Karpas-422 (cell line): ENCODE results near the gene TSPAN9. TPM values are rescaled to one million over a fixed set of nuclear protein-coding genes. Genes with fewer than 3 reads are reported as not detected.
A peak's percentile ranks its signal among the peaks of the same experiment; 100 is the strongest.

Experiments
- DNase-seq: peaks from one replicate; pipeline ENCODE4 v3.0.0-alpha.2; 2015
- H2AFZ ChIP-seq: fragments of 200-600 bp; sonication (generic); 2 replicates; pipeline ENCODE4 v1.6.1; 2014; ENCODE audit warnings: antibody characterized with exemption, low read length, mixed read lengths
- H3K27ac ChIP-seq: fragments of 200-600 bp; sonication (generic); 2 replicates; pipeline ENCODE4 v1.5.1; 2014; ENCODE audit warnings: mild to moderate bottlenecking, low read length, moderate library complexity
- H3K27me3 ChIP-seq: fragments of 200-600 bp; sonication (generic); 2 replicates; pipeline ENCODE4 v1.6.1; 2014; ENCODE audit warnings: low read length, mixed read lengths
- H3K36me3 ChIP-seq: fragments of 200-600 bp; sonication (generic); 2 replicates; pipeline ENCODE4 v1.6.1; 2014; ENCODE audit warnings: low read length, mixed read lengths; ENCODE audit not compliant: insufficient read depth
- H3K4me1 ChIP-seq: fragments of 200-600 bp; sonication (generic); 2 replicates; pipeline ENCODE4 v1.6.1; 2014; ENCODE audit warnings: mild to moderate bottlenecking, low read length, mixed read lengths
- H3K4me2 ChIP-seq: fragments of 200-600 bp; sonication (generic); 2 replicates; pipeline ENCODE4 v1.6.1; 2014; ENCODE audit warnings: low read length, low read depth, mild to moderate bottlenecking; ENCODE audit not compliant: poor library complexity, severe bottlenecking
- H3K4me3 ChIP-seq: fragments of 200-600 bp; sonication (generic); 2 replicates; pipeline ENCODE4 v1.5.1; 2014; ENCODE audit warnings: mild to moderate bottlenecking, antibody characterized with exemption, low read length, mixed read lengths
- H3K79me2 ChIP-seq: fragments of 200-600 bp; sonication (generic); 2 replicates; pipeline ENCODE4 v1.6.1; 2014; ENCODE audit warnings: mild to moderate bottlenecking, low read length, mixed read lengths
- H3K9ac ChIP-seq: fragments of 200-600 bp; sonication (generic); 2 replicates; pipeline ENCODE4 v1.6.0; 2014; ENCODE audit warnings: low read length
- H3K9me2 ChIP-seq: fragments of 200-600 bp; sonication (generic), shearing (Covaris generic); replicated peaks from 2 replicates; pipeline ENCODE4 v1.6.0; 2014; ENCODE audit warnings: mild to moderate bottlenecking, low read length, moderate library complexity; ENCODE audit not compliant: insufficient read depth
- H3K9me3 ChIP-seq: fragments of 300-700, 200-600 bp; sonication (generic); 2 replicates; pipeline ENCODE4 v1.6.1; 2014; ENCODE audit warnings: low read length, mixed read lengths
- H4K20me1 ChIP-seq: fragments of 200-600 bp; sonication (generic); 2 replicates; pipeline ENCODE4 v1.6.1; 2014; ENCODE audit warnings: mild to moderate bottlenecking, antibody characterized with exemption, low read length, low read depth; ENCODE audit not compliant: insufficient read depth
- total RNA-seq: library from RNA; depleted of rRNA; stranded (reverse); fragments of >200 nt; shearing (Covaris generic); gene quantifications from 2 replicates; pipeline ENCODE4 v1.2.3, GENCODE V29; 2014; ENCODE audit warnings: low replicate concordance

Gene TSPAN9
- total RNA-seq, 1 experiment from 2014 or later: 2.0 TPM

DNA sequence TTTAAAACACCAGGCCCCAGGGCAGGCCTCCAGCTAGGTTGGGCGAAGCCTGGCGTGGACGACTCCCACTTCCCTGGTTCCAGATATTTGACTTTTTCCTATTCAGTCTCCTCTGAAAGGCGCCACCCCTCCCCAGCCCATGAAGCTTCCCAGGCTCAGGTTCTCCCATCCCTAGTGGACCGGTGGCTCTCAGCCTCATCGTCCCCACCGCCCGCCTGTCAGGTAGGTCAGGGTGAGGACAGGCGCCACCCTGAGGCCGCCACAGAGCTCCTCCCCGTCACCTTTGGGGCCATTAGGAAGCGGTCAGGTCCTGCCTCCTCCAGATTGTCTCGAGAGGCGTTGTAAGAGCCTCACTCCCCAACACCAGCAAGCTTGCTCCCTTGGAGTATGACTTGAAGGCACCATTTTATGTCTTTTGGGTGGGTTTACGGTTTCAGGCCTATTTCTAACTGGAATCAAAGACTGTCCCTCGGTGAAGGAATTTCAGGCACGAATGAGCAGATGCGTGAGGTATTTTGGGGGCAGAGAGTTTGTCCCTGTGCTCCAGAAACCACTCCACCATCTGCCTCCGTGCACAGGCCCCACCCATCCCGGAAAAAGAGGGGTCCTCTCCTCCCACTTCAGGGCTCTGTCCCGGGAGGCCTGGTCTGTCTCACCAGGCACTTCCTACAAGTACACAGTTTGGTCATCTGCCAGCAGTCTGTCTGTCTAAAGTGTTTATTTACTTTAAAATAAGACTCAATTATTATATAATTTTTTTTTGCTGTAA, 55.6 kb downstream of the TSPAN9 start:
- H3K36me3 ChIP-seq: no peaks in the 10 kb centered on the region
- no peak overlapping the region for H3K4me3 ChIP-seq
- no peaks in the 10 kb centered on the region for H4K20me1 ChIP-seq
- H3K4me1 ChIP-seq: no peaks in the 10 kb centered on the region
- H3K9me2 ChIP-seq: no peaks in the 10 kb centered on the region
- no peak overlapping the region for H3K9ac ChIP-seq
- no peak overlapping the region for H3K4me2 ChIP-seq
- no peaks in the 10 kb centered on the region for H3K9me3 ChIP-seq
- DNase-seq: no peak
- H3K27ac ChIP-seq: no peak overlapping the region
- no peaks in the 10 kb centered on the region for H3K27me3 ChIP-seq
- no peaks in the 10 kb centered on the region for H3K79me2 ChIP-seq
- no peak overlapping the region for H2AFZ ChIP-seq

DNA sequence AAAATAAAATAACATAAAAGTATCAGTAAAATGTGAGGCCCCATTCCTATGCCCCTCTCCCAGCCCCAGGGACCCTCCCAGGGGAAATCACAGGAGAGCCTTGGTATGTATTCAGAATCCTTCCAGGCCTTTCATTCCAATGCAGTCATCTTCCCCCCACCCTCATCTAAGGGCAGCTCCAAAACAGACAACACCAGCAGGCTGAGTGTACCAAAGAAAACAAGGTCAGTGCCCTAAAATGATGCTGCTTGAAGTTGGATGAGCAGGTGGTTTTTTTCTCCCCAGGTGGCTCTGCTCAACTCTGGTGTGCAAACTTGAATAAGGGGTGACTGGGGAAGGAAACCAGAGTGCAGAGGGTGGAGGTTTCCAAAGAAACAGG, 56.2 kb downstream of the TSPAN9 start:
- Histone ChIP-seq H2AFZ (no peak overlapping the region), H3K36me3 (no peaks in the 10 kb centered on the region), H3K9me2 (no peaks in the 10 kb centered on the region), H3K4me1 (no peaks in the 10 kb centered on the region), H3K4me3 (no peak overlapping the region), H3K27me3 (no peaks in the 10 kb centered on the region), H4K20me1 (no peaks in the 10 kb centered on the region), H3K9me3 (no peaks in the 10 kb centered on the region), H3K4me2 (no peak overlapping the region), H3K27ac (no peak overlapping the region), H3K79me2 (no peaks in the 10 kb centered on the region), H3K9ac (no peak overlapping the region)
- no peak for DNase-seq

DNA sequence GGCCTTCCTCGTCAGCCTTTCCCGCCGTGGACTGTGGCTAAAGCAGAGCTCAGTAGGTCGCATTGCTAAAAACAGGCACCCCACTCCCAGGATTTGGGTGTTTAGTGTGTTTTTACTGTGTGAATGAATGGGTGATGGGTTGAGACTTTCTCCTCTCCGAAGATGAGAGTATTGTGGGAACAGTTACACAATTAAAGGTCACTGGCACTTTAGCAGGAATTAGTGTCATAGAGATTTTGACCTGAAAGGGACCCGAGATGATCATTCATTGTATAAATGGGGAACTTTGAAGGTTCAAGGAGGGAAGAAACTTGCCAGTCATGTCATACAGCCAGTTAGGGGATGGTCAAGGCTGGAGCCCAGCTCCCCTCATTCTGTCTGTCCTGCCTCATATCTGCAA, 56.9 kb downstream of the TSPAN9 start:
- no peak overlapping the region for H2AFZ ChIP-seq
- H3K9me2 ChIP-seq: no peaks in the 10 kb centered on the region
- no peaks in the 10 kb centered on the region for H3K36me3 ChIP-seq
- H3K27ac ChIP-seq: no peak overlapping the region
- H3K79me2 ChIP-seq: no peaks in the 10 kb centered on the region
- H3K4me1 ChIP-seq: no peaks in the 10 kb centered on the region
- no peak overlapping the region for H3K9ac ChIP-seq
- H3K4me2 ChIP-seq: no peak overlapping the region
- DNase-seq: no peak
- no peaks in the 10 kb centered on the region for H4K20me1 ChIP-seq
- no peak overlapping the region for H3K4me3 ChIP-seq
- no peaks in the 10 kb centered on the region for H3K9me3 ChIP-seq
- H3K27me3 ChIP-seq: no peaks in the 10 kb centered on the region

DNA sequence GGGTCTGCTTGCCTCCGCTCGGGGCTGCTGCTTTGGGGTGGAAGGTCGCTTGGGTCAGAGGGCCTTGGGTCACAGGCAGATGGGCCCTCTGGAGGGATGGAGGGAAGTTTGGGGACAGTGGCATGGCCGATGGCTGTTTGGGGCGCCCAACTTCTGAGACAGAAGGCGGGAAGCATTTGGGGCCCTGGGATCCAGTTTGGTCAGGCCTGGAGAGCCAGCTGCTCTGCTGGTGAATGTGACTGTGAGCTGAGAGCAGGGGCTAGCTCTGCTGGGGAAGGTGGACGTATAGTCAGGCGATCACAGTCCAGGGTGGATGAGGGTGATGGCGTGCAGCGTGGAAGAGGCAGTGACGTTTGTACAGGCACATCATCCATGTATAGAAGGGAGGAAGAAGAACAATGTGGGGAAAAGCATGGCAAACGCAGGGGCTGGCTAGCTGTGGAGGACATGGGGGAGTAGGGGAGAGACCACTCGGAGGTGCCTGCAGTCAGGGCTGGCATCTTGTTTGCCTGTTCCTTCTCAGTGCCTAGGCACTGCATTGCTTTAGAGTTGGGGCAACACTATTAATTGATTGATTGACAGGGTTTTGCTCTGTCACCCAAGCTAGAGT, 57.5 kb downstream of the TSPAN9 start:
- Histone ChIP-seq H3K27ac (no peak overlapping the region), H3K27me3 (no peaks in the 10 kb centered on the region), H3K36me3 (no peaks in the 10 kb centered on the region), H3K4me2 (no peak overlapping the region), H3K4me1 (no peaks in the 10 kb centered on the region), H3K9ac (no peak overlapping the region), H4K20me1 (no peaks in the 10 kb centered on the region), H3K79me2 (no peaks in the 10 kb centered on the region), H2AFZ (no peak overlapping the region), H3K4me3 (no peak overlapping the region), H3K9me3 (no peaks in the 10 kb centered on the region), H3K9me2 (no peaks in the 10 kb centered on the region)
- no peak for DNase-seq

DNA sequence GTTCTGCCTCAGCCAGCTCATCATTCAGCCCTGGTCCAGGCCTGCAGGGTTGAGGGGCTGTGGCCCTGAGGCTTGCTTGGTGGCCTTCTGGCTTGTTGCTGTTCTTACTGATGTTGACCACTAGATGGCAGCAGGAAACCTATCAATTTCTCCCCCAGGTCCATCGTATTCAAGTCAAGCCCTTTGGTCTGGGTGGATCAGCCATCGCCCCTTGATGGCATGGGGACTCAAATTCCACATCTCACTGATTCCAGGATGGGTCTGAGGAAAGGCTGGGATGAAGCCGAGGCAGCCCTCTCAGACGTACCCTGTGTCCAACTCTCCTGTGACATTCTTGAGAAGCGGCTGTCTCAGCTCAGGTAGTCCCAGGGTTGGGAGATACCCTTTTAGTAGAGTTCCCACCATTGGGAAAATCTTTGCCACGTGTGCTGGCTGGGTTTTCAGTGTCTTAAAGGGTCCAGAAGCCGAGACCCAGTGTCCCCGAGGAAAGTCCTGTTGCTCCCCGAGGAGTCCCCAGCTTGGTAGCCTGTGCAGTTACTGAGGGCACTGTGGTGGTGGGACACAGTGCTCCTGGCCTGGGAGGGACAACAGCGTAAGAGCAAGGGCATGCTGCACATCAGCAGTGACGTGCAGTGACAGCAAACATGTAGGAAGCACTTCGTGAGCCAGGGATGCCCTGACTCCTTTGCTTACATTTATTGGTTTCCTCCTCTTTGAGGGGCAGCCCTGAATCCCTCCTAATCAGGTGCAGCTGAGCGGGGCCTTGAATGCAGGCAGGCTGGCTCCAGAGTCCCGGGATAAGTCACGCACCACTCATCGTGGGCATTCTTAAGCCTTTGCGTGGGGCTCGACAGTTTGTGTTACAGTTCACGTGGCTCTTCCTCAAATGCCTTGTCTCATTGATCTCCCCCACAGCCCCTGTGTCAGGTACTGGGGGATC, 58.6 kb downstream of the TSPAN9 start:
- Histone ChIP-seq H4K20me1 (no peaks in the 10 kb centered on the region), H3K36me3 (no peaks in the 10 kb centered on the region), H3K9me2 (no peaks in the 10 kb centered on the region), H3K79me2 (no peaks in the 10 kb centered on the region), H2AFZ (no peak overlapping the region), H3K9me3 (no peaks in the 10 kb centered on the region), H3K4me2 (no peak overlapping the region), H3K9ac (no peak overlapping the region), H3K27ac (no peak overlapping the region), H3K4me3 (no peak overlapping the region), H3K27me3 (no peaks in the 10 kb centered on the region), H3K4me1 (no peaks in the 10 kb centered on the region)
- DNase-seq: peak; percentile 85

DNA sequence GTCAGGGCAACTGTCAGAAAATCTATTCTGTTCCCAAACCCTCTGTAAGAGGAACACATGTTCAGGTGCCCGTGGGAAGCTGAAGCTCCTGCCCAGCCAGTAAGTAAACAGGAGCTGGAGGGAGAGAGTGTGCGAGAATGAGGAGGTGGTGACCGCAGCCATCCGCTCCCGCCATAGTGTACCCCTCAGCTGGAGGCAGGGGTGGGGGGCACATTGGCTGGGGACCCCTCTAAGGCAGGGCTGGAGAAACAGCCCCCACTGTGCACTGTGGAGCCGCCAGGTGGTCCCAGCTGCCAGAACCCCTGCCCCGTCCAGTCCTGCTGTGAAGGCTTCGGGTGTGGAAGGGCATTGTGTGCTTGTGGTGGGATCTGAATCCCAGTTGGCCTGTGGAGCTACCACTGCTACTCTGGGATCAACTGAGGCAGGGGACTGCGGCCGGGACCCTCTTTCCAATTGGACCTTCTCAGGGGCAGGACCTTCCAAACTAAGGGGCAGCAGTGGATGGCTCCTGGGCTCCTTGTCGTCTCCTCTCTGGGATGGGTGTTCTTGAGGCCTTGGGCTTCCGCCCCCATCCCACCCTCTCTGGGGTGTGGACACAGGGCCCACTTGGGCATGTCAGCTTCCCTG, 59.6 kb downstream of the TSPAN9 start:
- Histone ChIP-seq H3K4me1 (no peaks in the 10 kb centered on the region), H3K27me3 (no peaks in the 10 kb centered on the region)

DNA sequence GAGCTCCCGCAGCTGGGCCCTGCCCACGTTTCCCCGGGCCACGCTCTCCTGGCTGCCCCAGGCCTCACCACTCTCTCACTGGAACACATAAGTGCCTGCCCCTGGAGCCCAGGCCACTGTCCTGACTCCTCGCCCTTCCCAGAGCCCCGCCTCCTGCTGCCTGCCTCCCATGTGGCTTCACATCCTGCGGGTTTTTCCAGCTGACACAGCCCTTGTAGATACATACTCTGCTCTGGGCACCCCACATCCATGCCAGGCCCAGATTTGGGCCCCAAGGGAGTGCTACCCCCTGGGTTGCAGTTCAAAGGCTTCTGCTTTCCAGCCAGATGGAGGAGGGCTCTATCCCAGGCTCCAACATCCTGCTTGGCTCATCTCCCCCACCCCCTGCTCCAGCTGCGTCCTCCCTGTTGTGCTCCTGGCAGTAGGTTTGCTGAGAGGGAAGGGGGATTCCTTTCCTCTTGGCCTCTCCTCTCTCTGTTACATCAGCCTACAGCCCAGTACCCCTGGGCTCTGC, 60.1 kb downstream of the TSPAN9 start:
- Histone ChIP-seq H3K4me1 (no peaks in the 10 kb centered on the region), H3K4me3 (no peak overlapping the region), H3K27me3 (no peaks in the 10 kb centered on the region), H3K9me3 (no peaks in the 10 kb centered on the region), H3K36me3 (no peaks in the 10 kb centered on the region), H4K20me1 (no peaks in the 10 kb centered on the region), H3K79me2 (no peaks in the 10 kb centered on the region), H3K9me2 (no peaks in the 10 kb centered on the region), H3K27ac (no peak overlapping the region), H3K9ac (no peak overlapping the region), H3K4me2 (no peak overlapping the region), H2AFZ (no peak overlapping the region)
- DNase-seq: no peak

More for the DNA sequence above, 59.6 kb downstream of the TSPAN9 start:
- DNase-seq: no peak
- no peak overlapping the region for H3K4me2 ChIP-seq
- H3K79me2 ChIP-seq: no peaks in the 10 kb centered on the region
- H4K20me1 ChIP-seq: no peaks in the 10 kb centered on the region
- no peak overlapping the region for H2AFZ ChIP-seq
- no peaks in the 10 kb centered on the region for H3K9me2 ChIP-seq
- no peak overlapping the region for H3K27ac ChIP-seq
- H3K4me3 ChIP-seq: no peak overlapping the region
- no peaks in the 10 kb centered on the region for H3K9me3 ChIP-seq
- no peaks in the 10 kb centered on the region for H3K36me3 ChIP-seq
- H3K9ac ChIP-seq: no peak overlapping the region
